Stimulated activated naive CD8-positive, alpha-beta T cell treated with anti-CD3 and anti-CD28 coated beads, Interleukin-15, Interleukin-2, amounts not matched to agents 100 ng/mL and 50 ng/mL, for 24 hours (primary cell): Measurements from ENCODE around the gene AMOTL2.

Experiments
- H3K27ac Mint-ChIP-seq: one replicate; pipeline ENCODE4 v1.8.0; 2021; ENCODE audit warnings: mild to moderate bottlenecking, mixed read lengths
- H3K27me3 Mint-ChIP-seq: one replicate; pipeline ENCODE4 v1.8.0; 2021; ENCODE audit warnings: mixed read lengths
- H3K36me3 Mint-ChIP-seq: one replicate; pipeline ENCODE4 v1.8.0; 2021; ENCODE audit warnings: low read depth, mixed read lengths
- H3K4me1 Mint-ChIP-seq: one replicate; pipeline ENCODE4 v1.8.0; 2021; ENCODE audit warnings: low read depth, mixed read lengths
- H3K4me3 Mint-ChIP-seq: one replicate; pipeline ENCODE4 v1.8.0; 2021; ENCODE audit warnings: mild to moderate bottlenecking, mixed read lengths
- H3K9me3 Mint-ChIP-seq: one replicate; pipeline ENCODE4 v1.8.0; 2021; ENCODE audit warnings: mixed read lengths

The AMOTL2 gene

DNA sequence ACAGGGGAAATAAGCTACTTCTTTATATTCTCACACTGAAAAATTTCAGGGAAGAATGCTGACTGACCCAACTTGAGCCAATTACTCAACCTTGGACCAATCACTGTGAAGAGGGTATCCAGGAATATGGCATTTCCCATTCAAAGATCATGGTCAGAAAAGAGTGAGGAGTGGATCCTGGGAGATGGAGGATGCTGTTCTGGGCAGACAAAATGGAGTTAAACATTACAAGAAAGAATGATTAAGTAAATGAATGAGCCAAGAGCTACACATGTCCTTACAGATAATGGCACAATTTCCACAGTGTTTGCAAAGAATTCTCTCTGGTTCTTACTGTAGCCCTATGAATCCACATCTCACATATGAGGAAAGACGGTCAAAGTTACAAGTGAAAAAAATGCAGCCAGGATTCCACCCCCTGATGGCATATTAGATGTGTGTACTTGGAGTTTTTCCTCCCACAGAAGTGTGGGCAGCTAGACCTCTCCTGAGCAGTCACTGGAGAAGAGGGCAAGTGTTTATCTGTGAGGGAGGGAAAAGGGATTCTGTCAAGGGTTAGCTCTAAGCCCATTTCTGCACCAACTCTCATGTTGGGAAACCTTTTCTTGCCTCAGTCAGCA is 33.8 kb downstream of the AMOTL2 start:
- no peaks in the 10 kb centered on the region for H3K36me3 Mint-ChIP-seq
- H3K27ac Mint-ChIP-seq = no peak overlapping the region

DNA sequence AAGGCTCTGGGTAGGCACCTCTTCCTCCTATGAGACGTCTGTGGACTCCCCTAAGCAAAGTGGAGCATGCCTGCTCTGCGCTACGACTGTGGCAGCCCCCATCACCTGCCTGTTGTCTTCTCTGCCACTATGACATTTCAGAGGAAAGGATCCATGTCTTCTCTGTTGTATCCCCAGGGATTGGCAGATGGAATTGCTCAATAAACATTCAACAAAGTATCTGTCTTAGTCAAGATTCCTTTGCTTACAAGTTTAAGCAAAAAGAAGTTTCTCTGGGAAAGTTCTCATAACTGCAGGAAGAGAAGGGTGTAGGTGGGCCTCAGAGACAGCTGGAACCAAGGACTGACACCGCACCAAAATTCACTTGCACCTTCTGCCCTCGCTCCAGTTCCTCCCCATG is 34.3 kb downstream of the AMOTL2 start:
- H3K27ac Mint-ChIP-seq = no peak overlapping the region
- no peaks in the 10 kb centered on the region for H3K4me1 Mint-ChIP-seq
- no peak overlapping the region for H3K4me3 Mint-ChIP-seq
- H3K27me3 Mint-ChIP-seq = peaks cover 2% of the 10 kb centered on the region
- H3K9me3 Mint-ChIP-seq = no peaks in the 10 kb centered on the region
- no peaks in the 10 kb centered on the region for H3K36me3 Mint-ChIP-seq

More for the DNA sequence above, 33.8 kb downstream of the AMOTL2 start:
- peaks cover 6% of the 10 kb centered on the region for H3K27me3 Mint-ChIP-seq
- H3K4me3 Mint-ChIP-seq = no peak overlapping the region
- no peaks in the 10 kb centered on the region for H3K9me3 Mint-ChIP-seq
- H3K4me1 Mint-ChIP-seq = no peaks in the 10 kb centered on the region

DNA sequence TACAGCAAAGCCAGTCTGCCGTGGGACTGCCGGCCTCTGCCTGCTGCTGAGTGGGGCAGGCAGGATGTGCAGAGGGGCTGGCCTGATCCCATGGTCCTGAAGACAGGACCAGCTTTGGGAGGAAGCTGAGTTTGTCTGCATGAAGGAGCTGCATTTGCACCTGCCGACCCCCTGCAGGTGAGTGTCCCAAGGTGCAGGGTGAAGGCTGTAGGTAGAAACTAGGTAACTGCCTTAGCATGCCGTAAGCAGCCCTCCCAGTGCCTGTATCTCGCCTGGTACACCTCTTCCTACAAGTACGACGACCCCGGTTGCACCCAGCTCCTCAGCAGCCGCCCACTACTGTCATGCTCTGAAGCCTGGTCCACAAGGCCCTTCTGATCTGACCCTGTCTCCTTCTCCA is 34.9 kb downstream of the AMOTL2 start:
- Mint-ChIP-seq H3K9me3 (no peaks in the 10 kb centered on the region), H3K4me3 (no peak overlapping the region), H3K27me3 (no peaks in the 10 kb centered on the region), H3K4me1 (no peaks in the 10 kb centered on the region), H3K36me3 (no peaks in the 10 kb centered on the region), H3K27ac (no peak overlapping the region)

DNA sequence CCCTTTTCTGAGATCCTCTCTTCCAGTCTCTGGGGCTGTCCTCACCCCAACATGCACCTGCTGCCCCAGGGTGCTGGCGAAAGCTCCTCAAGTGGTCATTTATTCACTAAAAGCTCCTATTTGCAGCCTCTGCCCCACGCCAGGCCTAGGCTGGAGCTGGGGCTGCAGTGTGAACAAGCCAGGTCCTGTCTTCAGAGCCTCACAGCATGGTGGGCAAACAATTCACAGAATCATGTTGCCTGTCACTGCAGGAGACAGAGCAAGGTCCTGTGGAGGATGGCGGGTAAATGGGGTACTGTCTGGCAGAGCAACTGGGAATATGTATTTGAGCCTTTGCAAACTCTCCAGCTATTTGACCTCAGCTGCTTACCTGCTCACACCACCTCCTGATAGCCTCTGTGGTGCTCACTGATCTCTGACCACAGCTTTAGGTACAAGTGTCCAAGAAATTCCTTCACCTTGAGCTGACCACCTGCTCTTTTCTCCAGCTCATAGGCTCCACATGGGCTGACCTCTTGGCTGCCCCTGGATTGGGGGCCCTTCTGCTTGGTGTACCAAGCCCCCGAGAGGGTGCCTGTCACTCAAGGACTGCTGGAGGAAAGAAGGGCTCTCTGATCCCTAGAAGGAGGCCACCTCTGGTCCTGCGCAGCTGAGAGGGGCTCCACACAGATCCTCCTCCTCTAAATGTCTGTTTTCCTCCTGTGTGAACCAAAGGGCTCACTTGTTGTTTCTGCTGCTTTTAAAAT is 35.6 kb downstream of the AMOTL2 start:
- no peaks in the 10 kb centered on the region for H3K9me3 Mint-ChIP-seq
- H3K27ac Mint-ChIP-seq = no peak overlapping the region
- no peaks in the 10 kb centered on the region for H3K27me3 Mint-ChIP-seq
- H3K4me1 Mint-ChIP-seq = no peaks in the 10 kb centered on the region
- H3K36me3 Mint-ChIP-seq = no peaks in the 10 kb centered on the region
- H3K4me3 Mint-ChIP-seq = no peak overlapping the region

DNA sequence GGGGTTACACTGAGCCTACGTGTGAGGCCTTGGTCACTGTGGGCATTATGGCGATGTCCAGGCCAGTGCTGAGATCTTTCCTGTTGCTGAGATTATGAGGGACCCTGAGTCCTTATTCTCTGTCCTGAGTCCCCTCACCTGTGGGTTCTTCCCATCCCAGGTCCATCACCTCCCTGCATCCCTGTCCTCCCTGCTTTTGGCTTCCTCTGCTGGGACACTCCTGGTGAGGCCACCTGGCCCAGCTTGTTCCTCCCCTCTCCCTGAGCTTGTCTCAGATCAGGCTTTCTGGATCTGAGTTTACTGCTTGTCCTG is 36.1 kb downstream of the AMOTL2 start:
- Mint-ChIP-seq H3K4me1 (no peaks in the 10 kb centered on the region), H3K27me3 (no peaks in the 10 kb centered on the region), H3K4me3 (no peak overlapping the region), H3K9me3 (no peaks in the 10 kb centered on the region), H3K36me3 (no peaks in the 10 kb centered on the region), H3K27ac (no peak overlapping the region)

DNA sequence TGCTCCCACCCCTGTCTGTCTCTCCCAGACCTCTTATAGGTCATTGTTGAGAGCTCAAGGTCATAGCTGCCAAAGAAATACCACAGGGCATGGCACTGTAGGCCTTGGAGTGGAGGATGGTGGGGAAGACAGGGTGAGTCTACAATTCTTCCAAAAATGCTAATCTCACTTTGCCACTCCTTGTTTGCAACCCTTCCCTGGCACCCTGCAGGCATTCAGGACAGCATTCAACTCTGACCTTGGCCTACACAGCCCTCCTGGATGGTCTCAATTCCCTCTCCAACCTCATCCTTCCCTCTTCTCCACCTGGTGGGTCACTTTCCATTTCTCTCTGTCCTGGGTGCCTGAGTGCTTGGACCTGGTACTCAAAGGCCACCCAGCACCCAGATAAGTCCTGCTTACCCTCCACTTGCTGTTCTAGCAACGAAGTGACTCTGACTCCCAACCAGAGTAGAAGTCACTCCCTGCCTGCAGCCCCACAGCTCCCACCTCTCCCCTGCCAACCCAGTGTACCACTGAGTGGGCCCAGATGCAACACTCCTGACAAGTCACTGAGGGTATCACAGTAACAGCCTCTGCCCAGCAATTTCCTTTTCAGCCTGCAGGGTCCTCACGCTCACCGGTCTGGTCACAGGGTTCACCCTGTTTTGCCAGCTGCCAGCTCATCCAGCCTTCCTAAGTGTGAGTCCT is 36.6 kb downstream of the AMOTL2 start:
- H3K4me1 Mint-ChIP-seq = no peaks in the 10 kb centered on the region
- H3K36me3 Mint-ChIP-seq = no peaks in the 10 kb centered on the region
- H3K27ac Mint-ChIP-seq = no peak overlapping the region
- no peaks in the 10 kb centered on the region for H3K27me3 Mint-ChIP-seq
- H3K9me3 Mint-ChIP-seq = no peaks in the 10 kb centered on the region
- H3K4me3 Mint-ChIP-seq = no peak overlapping the region

DNA sequence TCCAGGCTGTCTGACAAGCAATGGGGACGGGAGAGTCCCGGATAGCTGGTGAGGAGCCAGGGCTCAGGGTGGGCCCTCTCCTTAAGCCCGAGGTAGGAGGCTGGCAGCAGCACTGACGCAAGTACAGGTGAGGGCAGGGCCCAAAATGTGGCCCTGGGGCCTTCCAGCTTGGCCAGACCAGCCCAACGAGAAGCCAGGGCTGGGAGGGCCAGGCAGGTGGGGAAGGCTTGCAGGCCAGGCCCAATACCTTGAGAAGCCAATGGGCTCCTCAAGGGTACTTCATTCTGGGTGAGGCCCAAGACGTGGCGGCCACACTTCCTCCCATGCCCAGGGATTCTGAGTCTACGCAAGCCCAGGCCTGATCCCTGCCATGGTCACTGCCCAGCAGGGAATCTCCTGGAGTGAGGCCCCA is 37.2 kb downstream of the AMOTL2 start:
- Mint-ChIP-seq H3K4me1 (no peaks in the 10 kb centered on the region), H3K27me3 (no peaks in the 10 kb centered on the region), H3K9me3 (no peaks in the 10 kb centered on the region), H3K4me3 (no peak overlapping the region), H3K36me3 (no peaks in the 10 kb centered on the region), H3K27ac (no peak overlapping the region)

DNA sequence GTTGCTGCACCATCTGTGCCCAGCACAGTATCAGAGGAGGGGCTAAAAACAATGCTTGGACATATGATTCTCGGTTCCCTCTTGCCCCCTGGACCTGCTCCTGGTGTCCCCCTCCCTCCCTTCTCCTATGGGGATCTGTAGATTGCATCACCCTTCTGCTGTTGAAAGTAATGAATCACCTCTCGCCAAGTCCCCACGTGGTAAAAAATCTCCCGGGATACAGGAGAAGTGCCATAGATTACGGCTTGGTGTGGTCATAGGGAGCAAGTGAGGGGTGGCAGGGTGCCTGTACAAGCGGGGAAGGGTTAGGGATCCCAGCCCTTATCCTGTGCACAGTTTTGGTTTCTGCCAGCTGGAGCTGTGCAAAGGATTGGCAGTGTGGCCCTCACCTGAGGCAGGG is 37.7 kb downstream of the AMOTL2 start:
- Mint-ChIP-seq H3K4me1 (no peaks in the 10 kb centered on the region), H3K9me3 (no peaks in the 10 kb centered on the region), H3K4me3 (no peak overlapping the region), H3K36me3 (no peaks in the 10 kb centered on the region), H3K27me3 (no peaks in the 10 kb centered on the region), H3K27ac (no peak overlapping the region)

DNA sequence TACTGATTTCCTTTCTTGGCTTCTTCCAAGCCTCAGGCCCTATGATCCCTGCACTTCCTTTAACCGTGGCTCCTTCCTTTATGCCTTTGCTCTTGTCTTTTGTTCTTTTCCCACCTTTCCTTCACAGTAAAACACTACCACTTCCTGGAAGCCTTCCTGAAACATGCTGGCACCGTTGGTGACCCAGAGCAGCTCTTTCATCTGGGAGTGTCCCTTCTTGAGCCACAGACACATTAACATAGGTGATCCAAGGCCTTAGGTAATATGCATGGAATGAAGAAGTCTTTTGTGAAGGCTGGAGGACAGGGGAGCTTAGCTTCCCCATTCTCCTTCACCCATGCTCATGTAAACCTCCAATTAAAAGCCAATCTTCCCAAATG is 39.4 kb downstream of the AMOTL2 start:
- Mint-ChIP-seq H3K4me1 (no peaks in the 10 kb centered on the region), H3K27ac (no peak overlapping the region), H3K9me3 (no peaks in the 10 kb centered on the region), H3K4me3 (no peak overlapping the region), H3K27me3 (no peaks in the 10 kb centered on the region), H3K36me3 (no peaks in the 10 kb centered on the region)

DNA sequence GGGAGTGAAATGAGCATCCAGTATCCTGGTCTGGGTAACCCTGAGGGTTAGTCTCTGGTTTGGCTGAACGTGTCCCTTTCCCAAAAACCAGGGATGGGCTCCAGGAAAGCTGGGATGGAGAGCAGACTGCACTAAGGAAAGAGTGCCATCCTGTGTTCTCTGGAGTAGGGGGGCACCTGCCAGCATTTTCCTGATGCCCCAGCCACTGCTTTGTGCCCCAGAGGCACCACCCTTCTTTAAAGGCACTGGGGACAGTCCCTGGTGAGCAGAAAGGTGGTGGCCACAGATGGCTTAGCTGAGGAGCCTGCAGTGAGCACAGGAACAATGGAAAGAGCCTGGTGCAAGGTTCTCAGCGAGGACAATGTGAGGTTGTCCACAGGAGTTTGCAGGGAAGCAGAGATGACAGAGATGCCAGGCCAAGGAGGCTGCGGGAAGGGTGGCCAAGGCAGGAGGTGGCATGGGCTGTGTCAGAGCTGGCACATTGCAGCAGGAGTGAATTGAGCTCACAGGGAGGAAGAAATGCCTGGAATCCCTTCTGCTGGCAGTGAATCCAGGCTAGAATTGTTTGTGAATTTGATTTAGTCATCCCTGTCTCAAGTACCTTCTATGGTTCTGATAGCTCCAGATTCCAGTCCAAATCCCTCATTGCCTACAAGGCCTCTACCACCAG is 39.9 kb downstream of the AMOTL2 start:
- Mint-ChIP-seq H3K27ac (no peak overlapping the region), H3K9me3 (no peaks in the 10 kb centered on the region), H3K27me3 (no peaks in the 10 kb centered on the region), H3K36me3 (no peaks in the 10 kb centered on the region), H3K4me1 (no peaks in the 10 kb centered on the region), H3K4me3 (no peak overlapping the region)

DNA sequence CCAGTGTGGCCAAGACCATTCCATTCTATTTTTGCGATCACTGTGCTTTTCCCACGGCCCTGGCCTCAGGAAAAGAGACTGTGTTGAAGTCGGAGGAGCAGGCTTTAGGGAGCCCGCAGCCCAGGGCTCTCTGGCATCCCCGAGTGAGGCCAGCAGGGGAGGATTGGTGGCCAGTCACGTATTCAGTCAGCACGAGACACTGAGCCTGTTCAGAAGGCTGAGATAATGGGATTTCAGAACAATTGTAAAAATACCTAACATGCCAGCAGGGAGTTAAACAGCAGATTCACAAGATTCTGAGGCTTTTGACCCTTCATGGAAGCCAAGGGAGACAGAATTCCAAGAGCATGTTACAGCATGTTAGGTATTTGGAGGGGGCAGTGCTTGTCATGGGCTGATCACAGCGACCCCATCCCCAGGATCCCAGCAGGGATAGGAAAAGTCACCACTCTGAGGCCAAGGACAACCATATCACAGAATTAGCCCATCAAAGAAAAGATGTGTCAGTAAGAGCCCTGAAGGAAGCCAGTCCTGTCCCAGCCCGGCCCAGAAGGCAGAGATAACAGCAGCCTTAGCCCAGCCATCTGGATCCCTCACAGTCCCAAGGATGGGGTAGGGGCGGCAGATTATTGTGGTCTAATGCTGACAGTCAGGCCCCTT is 40.6 kb downstream of the AMOTL2 start:
- H3K4me3 Mint-ChIP-seq = no peak overlapping the region
- H3K9me3 Mint-ChIP-seq = no peaks in the 10 kb centered on the region
- no peaks in the 10 kb centered on the region for H3K36me3 Mint-ChIP-seq
- H3K27ac Mint-ChIP-seq = no peak overlapping the region
- H3K27me3 Mint-ChIP-seq = no peaks in the 10 kb centered on the region
- no peaks in the 10 kb centered on the region for H3K4me1 Mint-ChIP-seq

DNA sequence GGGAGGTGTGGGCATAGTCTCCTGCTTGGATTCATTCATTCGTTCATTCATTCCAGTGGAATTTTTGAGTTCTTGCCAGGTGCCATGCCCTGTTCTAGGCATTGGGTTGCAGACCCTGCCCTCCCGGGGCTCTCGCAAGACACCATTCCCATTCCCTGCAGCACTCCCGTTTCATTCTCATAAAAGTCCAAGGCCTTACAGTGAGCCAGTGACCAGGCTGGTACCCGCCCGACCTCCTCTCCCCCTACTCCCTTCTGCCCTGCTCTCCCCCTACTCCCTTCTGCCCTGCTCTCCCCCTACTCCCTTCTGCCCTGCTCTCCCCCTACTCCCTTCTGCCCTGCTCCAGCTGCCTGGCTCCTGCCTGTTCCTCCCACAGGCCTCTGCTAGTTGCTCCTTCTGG is 41.9 kb downstream of the AMOTL2 start:
- H3K27ac Mint-ChIP-seq = no peak overlapping the region
- no peak overlapping the region for H3K4me3 Mint-ChIP-seq
- H3K4me1 Mint-ChIP-seq = no peaks in the 10 kb centered on the region
- no peaks in the 10 kb centered on the region for H3K9me3 Mint-ChIP-seq
- H3K27me3 Mint-ChIP-seq = no peaks in the 10 kb centered on the region
- H3K36me3 Mint-ChIP-seq = no peaks in the 10 kb centered on the region

DNA sequence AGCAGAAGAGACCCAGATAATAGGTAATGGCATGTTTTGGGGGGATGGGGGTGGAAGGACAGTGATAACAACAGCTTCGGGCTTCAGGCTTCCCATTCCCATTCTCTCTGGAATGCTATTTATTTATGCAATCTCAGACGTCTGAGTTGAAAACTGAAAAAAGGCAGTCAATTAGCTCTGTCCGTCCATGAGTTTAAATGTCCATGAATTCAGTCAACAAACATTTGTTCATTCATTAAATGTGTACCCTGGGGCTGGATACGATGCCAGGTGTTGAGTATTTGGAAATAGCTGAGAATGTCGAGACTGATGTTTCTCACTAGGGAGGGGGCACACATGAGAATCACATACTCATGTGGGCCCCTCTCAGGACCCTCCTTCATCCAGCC is 42.4 kb downstream of the AMOTL2 start:
- Mint-ChIP-seq H3K36me3 (no peaks in the 10 kb centered on the region), H3K4me1 (no peaks in the 10 kb centered on the region)

DNA sequence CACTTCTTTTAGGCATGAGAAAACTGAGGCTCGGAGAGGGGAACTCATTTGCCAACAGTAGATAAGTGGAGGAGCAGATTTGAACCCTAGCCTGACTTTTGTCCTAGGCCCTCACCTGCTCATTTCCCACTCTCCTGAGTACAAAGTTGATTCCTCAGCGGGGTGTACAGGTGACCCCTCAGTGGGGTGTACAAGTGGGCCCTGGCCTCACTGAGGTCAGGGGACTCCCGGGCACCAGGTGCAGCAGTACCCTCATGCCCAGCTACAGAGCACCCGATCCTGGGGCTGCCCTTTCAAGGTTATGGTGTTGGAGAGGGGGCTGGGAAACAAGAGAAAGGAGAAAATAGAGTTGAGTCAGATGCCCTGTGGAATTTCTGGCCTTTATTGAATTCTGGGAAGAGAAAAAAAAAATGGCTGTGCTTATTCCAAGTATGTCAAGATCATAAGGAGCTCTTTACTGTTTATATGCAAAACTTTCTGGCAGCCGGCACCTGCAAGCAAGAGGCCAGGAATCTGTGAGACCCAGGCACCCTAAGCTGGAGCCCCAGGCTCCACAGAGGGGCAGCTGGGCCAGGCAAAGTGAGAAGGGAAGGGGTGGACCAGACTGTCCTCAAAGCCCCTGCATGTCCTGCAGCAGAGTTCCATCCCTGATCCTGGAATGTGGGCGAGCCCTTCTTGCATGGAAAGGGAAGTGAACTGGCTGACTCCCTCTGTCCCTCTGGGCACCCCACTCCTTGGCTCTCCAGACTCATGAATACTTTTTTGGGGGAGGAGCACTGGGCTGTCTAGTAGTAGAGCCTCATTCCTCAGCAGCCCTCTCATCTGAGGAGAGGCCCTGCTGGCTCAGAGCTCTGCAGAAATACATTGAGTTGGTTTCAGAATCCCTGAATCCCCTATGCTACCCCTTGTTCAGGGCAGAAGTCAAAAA is 43.1 kb downstream of the AMOTL2 start:
- H3K4me1 Mint-ChIP-seq = no peaks in the 10 kb centered on the region
- H3K36me3 Mint-ChIP-seq = no peaks in the 10 kb centered on the region
- no peaks in the 10 kb centered on the region for H3K27me3 Mint-ChIP-seq
- no peak overlapping the region for H3K4me3 Mint-ChIP-seq
- no peak overlapping the region for H3K27ac Mint-ChIP-seq
- no peaks in the 10 kb centered on the region for H3K9me3 Mint-ChIP-seq

More for the DNA sequence above, 42.4 kb downstream of the AMOTL2 start:
- Mint-ChIP-seq H3K27ac (no peak overlapping the region), H3K9me3 (no peaks in the 10 kb centered on the region), H3K27me3 (no peaks in the 10 kb centered on the region), H3K4me3 (no peak overlapping the region)
